ENCODE results near the gene UBL3. TPM values are rescaled to one million over a fixed set of nuclear protein-coding genes. Genes with fewer than 3 reads are reported as not detected.

Gene UBL3
- total and polyA plus RNA-seq, 2 donors from 2014 or later, result 18.1 to 34.1 TPM

- Histone ChIP-seq H3K27ac (ENCODE audit: low read depth in 2 of 2, low read length in 2 of 2) (no peak overlapping the region), H3K9me3 (ENCODE audit: control insufficient read depth in 2 of 3, insufficient read depth in 1 of 3, low read length in 3 of 3) (no peaks in the 10 kb centered on the region), H3K27me3 (ENCODE audit: control insufficient read depth, insufficient read depth, low read length) (no peaks in the 10 kb centered on the region), H3K4me1 (ENCODE audit: control insufficient read depth in 2 of 3, insufficient read depth in 2 of 3, low read depth in 1 of 3, low read length in 3 of 3) (no peaks in the 10 kb centered on the region), H3K9ac (ENCODE audit: low read length in 3 of 3) (no peak overlapping the region), H3K36me3 (ENCODE audit: control insufficient read depth in 2 of 3, insufficient read depth in 3 of 3, low read length in 3 of 3) (no peaks in the 10 kb centered on the region), H3K4me3 (ENCODE audit: low read length in 3 of 3) (no peak overlapping the region)
- TF ChIP-seq CTCF (IDR thresholded peaks at IDR 0.05; ENCODE audit: borderline replicate concordance, extremely low read depth, insufficient read depth), result no peak
- FAIRE-seq (no peak), DNase-seq (no peak)
- intact Hi-C loops (cut with DNase I), result no loop called here
Measured at GRCh38 chr13:29878101-29878500, 27.7 kb upstream of the UBL3 start.

GRCh38 chr13:29877456-29878078 lies 27.1 kb upstream of the UBL3 start:
- H3K27ac ChIP-seq (ENCODE audit: low read depth in 2 of 2, low read length in 2 of 2), result no peak overlapping the region
- FAIRE-seq, result no peak

GRCh38 chr13:29875646-29876045 lies 25.2 kb upstream of the UBL3 start:
- no peaks in the 10 kb centered on the region for H3K9me3 ChIP-seq (ENCODE audit: control insufficient read depth in 2 of 3, insufficient read depth in 1 of 3, low read length in 3 of 3)
- FAIRE-seq (no peak), DNase-seq (no peak)
- H3K36me3 ChIP-seq (ENCODE audit: control insufficient read depth in 2 of 3, insufficient read depth in 3 of 3, low read length in 3 of 3), result no peaks in the 10 kb centered on the region
- no peak overlapping the region for H3K4me3 ChIP-seq (ENCODE audit: low read length in 3 of 3)
- no peaks in the 10 kb centered on the region for H3K27me3 ChIP-seq (ENCODE audit: control insufficient read depth, insufficient read depth, low read length)
- TF ChIP-seq CTCF (IDR thresholded peaks at IDR 0.05; ENCODE audit: borderline replicate concordance, extremely low read depth, insufficient read depth), result no peak
- no peak overlapping the region for H3K9ac ChIP-seq (ENCODE audit: low read length in 3 of 3)
- intact Hi-C loops (cut with DNase I), result no loop called here
- H3K27ac ChIP-seq (ENCODE audit: low read depth in 2 of 2, low read length in 2 of 2), result no peak overlapping the region
- H3K4me1 ChIP-seq (ENCODE audit: control insufficient read depth in 2 of 3, insufficient read depth in 2 of 3, low read depth in 1 of 3, low read length in 3 of 3), result no peaks in the 10 kb centered on the region

More at GRCh38 chr13:29877456-29878078, 27.1 kb upstream of the UBL3 start:
- H3K4me3 ChIP-seq (ENCODE audit: low read length in 3 of 3), result no peak overlapping the region
- H3K36me3 ChIP-seq (ENCODE audit: control insufficient read depth in 2 of 3, insufficient read depth in 3 of 3, low read length in 3 of 3), result no peaks in the 10 kb centered on the region
- no peak for TF ChIP-seq CTCF (IDR thresholded peaks at IDR 0.05; ENCODE audit: borderline replicate concordance, extremely low read depth, insufficient read depth)
- no peaks in the 10 kb centered on the region for H3K4me1 ChIP-seq (ENCODE audit: control insufficient read depth in 2 of 3, insufficient read depth in 2 of 3, low read depth in 1 of 3, low read length in 3 of 3)
- no peak overlapping the region for H3K9ac ChIP-seq (ENCODE audit: low read length in 3 of 3)
- intact Hi-C loops (cut with DNase I), result no loop called here
- H3K9me3 ChIP-seq (ENCODE audit: control insufficient read depth in 2 of 3, insufficient read depth in 1 of 3, low read length in 3 of 3), result no peaks in the 10 kb centered on the region
- no peak for DNase-seq
- H3K27me3 ChIP-seq (ENCODE audit: control insufficient read depth, insufficient read depth, low read length), result no peaks in the 10 kb centered on the region

- Histone ChIP-seq H3K36me3 (ENCODE audit: control insufficient read depth in 2 of 3, insufficient read depth in 3 of 3, low read length in 3 of 3) (no peaks in the 10 kb centered on the region), H3K27ac (ENCODE audit: low read depth in 2 of 2, low read length in 2 of 2) (no peak overlapping the region), H3K27me3 (ENCODE audit: control insufficient read depth, insufficient read depth, low read length) (no peaks in the 10 kb centered on the region), H3K9ac (ENCODE audit: low read length in 3 of 3) (no peak overlapping the region), H3K9me3 (ENCODE audit: control insufficient read depth in 2 of 3, insufficient read depth in 1 of 3, low read length in 3 of 3) (no peaks in the 10 kb centered on the region), H3K4me1 (ENCODE audit: control insufficient read depth in 2 of 3, insufficient read depth in 2 of 3, low read depth in 1 of 3, low read length in 3 of 3) (no peaks in the 10 kb centered on the region), H3K4me3 (ENCODE audit: low read length in 3 of 3) (no peak overlapping the region)
- intact Hi-C loops (cut with DNase I), result no loop called here
- TF ChIP-seq CTCF (IDR thresholded peaks at IDR 0.05; ENCODE audit: borderline replicate concordance, extremely low read depth, insufficient read depth), result no peak
- no peak for DNase-seq
- no peak for FAIRE-seq
Measured at GRCh38 chr13:29868581-29868980, 18.2 kb upstream of the UBL3 start.

All from kidney (tissue), 14 donors.